GM12892 (cell line): ENCODE data around the gene ZNF273.
"Not testable (repeated sequence)": the region's sequence is repeated elsewhere in the genome, so short reads cannot be mapped to it uniquely, and the experiment has no call there.

Experiments used
- POLR2A ChIP-seq: IDR thresholded peaks from 2 replicates; pipeline ENCODE4 v1.6.1; 2011; ENCODE audit warnings: low read depth, low read length, control low read depth
- POLR2AphosphoS5 ChIP-seq: IDR thresholded peaks from 2 replicates; pipeline ENCODE4 v1.6.1; 2011; ENCODE audit warnings: low read depth, low read length, control low read depth
- TAF1 ChIP-seq: IDR thresholded peaks from 2 replicates; pipeline ENCODE4 v1.6.1; 2011; ENCODE audit warnings: low read depth, mild to moderate bottlenecking, control low read depth, low read length, borderline replicate concordance

GRCh38 chr7:64863530-64863929 lies 39.5 kb upstream of the ZNF273 start:
- TF ChIP-seq POLR2AphosphoS5, POLR2A, TAF1: not testable (repeated sequence)
